Hematopoietic multipotent progenitor cell treated with erythropoietin and hydrocortisone succinate and interleukin-3 and kit ligand, for 17 days (in vitro differentiated cells): Measurements from ENCODE around the gene FOXP4.

Source experiments
- DNase-seq: peaks from one replicate; pipeline ENCODE4 v3.0.0-alpha.2; 2015; ENCODE audit warnings: low spot score

FOXP4 gene

DNA sequence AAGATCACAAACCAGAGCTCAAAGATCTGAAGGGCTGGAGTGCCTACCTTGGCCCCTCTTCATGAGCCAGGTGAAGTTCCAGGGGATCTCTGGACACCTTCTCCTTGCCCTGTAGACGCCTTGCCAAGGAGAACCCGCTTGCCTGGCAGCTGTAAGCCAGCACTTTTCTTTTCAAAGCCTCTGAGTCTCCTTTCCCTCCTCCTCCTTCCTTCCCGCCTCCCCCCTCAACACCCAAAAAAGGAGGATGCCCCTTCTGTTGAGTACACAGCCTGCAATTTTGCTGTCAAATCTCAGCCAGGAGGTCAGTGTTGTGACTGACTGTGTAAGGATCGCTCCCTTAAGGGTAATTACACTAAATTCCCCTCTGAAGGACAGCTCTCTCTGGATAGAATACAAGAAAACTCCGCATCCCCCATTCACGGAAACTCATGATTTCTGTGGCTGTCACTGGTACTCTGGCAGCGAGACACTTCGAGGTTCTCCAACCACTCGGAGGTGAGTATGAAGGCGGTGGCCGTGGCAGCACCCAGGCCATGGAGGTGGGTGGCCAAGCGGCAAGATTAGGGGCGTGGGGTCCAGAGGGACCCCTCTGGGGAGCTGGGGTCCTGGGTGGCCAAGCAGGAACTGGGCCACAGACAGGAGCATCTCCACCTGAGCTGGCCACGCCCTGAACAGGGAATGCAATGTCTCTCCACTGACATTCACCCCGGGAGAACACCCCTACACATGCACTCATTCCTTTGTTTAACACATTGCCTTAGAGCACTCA, 23.2 kb upstream of the FOXP4 start:
- no peak for DNase-seq

GRCh38 chr6:41523915-41524633, 22.1 kb upstream of the FOXP4 start:
- no peak for DNase-seq

- no peak for DNase-seq
These were observed 21.6 kb upstream of the FOXP4 start for GRCh38 chr6:41524634-41525011.

- DNase-seq = no peak
These were observed 18.3 kb upstream of the FOXP4 start for GRCh38 chr6:41527721-41528408.

GRCh38 chr6:41528409-41528963, 17.7 kb upstream of the FOXP4 start:
- DNase-seq = no peak

GRCh38 chr6:41529049-41529448, 17.1 kb upstream of the FOXP4 start:
- DNase-seq = no peak

- no peak for DNase-seq
These were observed 16.2 kb upstream of the FOXP4 start for GRCh38 chr6:41529970-41530369.

DNA sequence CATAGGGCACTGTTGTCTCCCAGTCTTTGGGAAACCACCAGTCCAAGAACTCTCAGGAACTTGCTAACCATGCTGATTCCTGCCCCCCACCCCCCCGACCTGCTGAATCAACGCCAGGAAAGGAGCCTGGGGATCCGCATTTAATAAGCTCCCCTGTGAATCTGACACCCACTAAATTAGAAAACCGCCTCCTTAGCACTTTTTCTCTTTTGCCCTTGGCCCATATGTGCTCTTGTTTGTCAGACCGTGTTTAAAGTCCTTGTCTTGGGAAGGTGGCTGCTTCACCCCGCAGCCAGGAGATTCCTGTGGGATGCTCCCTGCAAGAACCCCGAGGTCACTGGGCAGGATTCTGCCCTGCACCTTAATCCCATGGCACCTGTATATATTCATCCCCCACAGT, 15.7 kb upstream of the FOXP4 start:
- DNase-seq = no peak

GRCh38 chr6:41531016-41531415, 15.2 kb upstream of the FOXP4 start:
- no peak for DNase-seq

- DNase-seq = no peak
These were observed 14.3 kb upstream of the FOXP4 start for GRCh38 chr6:41531591-41532582.

GRCh38 chr6:41535766-41536165, 10.4 kb upstream of the FOXP4 start:
- no peak for DNase-seq

- no peak for DNase-seq
These were observed 9.1 kb upstream of the FOXP4 start for GRCh38 chr6:41536795-41537758.

- DNase-seq = no peak
These were observed 7.5 kb upstream of the FOXP4 start for GRCh38 chr6:41538556-41539182.

GRCh38 chr6:41539204-41539603, 7.0 kb upstream of the FOXP4 start:
- DNase-seq = no peak

DNA sequence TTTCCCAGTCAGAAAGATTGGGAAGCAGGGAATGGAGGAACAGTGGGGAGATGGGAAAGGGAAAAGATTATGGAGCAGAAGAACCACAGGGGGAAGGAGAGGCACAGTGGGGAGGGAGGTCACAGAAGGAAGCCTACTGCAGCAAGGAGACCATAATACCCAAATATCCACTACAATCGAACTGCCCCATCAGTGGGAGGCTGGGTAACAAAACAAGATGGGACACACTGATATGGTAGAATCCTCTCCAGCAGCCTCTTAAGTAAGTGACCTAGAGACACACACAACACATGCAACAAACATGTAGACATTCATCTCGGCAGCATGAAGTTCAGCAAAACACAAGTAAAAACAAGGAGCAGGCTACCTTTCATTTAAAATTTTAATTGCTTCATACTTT, 4.8 kb upstream of the FOXP4 start:
- no peak for DNase-seq

DNA sequence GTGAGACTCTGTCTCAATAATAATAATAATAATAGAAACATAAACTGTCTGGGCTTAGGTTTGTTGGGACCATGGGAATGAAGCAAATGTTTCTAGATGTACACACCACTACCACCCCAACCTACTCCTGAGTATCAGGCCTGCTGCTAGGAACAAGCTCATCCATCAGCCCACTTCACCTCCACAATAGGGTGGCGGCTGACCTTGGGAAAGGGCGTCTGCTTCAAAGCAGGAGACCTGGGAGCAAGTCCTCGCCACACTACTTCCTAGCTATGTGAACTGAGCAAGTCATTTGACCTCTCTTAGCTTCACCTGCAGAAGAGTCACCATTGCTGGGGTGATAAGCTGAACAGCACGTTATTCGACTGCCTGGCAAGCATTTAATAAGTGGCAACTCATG, 3.1 kb upstream of the FOXP4 start:
- no peak for DNase-seq

- no peak for DNase-seq
These were observed 906 bp upstream of the FOXP4 start for GRCh38 chr6:41545247-41545702.

DNA sequence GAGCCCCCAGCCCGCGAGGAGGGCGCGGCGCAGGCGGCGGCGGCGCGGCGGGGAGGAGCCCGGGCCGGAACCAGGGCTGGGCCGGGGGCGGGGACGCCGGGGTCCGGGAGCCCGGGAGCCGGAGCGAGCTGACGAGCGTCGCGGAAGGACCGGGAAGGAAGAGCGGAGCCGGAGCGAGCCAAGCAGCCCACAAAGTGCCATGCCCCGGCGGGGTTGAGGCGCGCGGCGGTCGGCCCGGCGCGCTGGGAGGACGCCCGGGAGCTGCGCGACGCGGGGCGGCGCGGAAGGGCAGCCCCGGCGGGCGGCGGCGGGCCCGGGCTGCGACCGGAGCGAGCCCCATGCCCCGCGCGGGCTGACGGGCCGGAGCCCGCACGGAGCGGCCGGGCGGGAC, 289 bp downstream of the FOXP4 start:
- no peak for DNase-seq

GRCh38 chr6:41546866-41547798, 951 bp downstream of the FOXP4 start:
- DNase-seq = no peak
